ENCODE measurements around the gene ATP1A4. TPM values are rescaled to one million over a fixed set of nuclear protein-coding genes. Genes with fewer than 3 reads are reported as not detected.

The ATP1A4 gene
- total RNA-seq, 1 donor: under 0.01 TPM

DNA sequence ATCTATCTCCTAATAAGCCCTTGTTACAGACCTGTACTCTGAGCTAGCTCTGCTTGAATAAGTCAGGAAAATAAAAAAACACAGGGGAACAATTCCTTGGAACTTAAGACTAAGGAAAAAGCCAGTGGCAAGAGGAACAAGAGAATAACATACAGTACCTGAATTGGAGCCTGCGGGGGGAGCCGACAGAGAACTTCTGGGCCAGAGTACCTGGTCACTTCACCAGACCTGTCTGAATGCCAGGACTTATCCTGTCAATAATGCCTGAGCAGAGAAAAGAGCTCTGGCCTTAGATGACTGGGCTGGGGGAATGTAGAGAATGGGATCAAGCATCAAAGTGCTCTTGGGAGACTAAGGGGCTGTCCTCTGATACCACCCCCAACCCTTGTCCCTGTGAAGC lies 68.9 kb downstream of the ATP1A4 start:
- DNase-seq (ENCODE audit: low read depth in 2 of 3, low spot score in 2 of 3): no peak

DNA sequence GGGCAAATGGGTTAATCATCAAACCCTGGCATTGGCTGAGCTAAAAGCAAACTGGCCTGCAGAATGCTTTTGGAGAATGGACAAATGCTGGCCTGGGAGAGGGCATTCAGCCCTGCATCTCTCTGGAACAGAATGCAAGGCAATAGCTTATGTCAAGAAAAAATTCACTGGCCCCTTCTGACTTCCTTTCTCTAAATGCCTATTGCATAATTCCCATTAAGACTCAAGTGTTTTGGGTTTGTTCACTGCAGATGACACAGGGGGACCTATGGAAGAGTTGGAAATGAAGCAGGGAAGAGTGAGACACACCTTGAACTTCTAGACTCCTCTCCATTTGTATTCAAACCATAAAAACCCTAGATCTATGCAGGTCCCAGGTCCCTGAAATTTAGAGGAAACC lies 69.7 kb downstream of the ATP1A4 start:
- DNase-seq (ENCODE audit: low read depth in 2 of 3, low spot score in 2 of 3): no peak

DNA sequence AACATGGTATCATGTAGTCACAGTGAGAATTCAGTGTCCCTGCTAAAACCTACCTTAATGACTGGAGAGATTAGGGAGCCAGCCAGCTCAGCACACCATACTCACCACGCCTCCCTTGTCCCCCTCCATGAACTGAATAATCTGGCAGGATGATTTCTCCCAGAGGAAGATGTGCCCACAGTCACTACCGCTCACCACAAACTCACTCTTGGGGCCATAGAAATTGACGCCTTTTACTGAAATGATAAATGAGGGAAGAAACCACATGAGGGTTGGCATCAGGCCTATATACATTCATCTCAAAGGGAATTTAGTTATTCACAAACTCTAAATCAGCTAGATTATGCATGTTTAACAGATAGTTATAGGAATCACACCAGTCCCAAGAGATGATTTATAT lies 71.1 kb downstream of the ATP1A4 start:
- no peak for DNase-seq (ENCODE audit: low read depth in 2 of 3, low spot score in 2 of 3)

GRCh38 chr1:160224606-160225005 lies 73.2 kb downstream of the ATP1A4 start:
- no peak for DNase-seq (ENCODE audit: low read depth in 2 of 3, low spot score in 2 of 3)

DNA sequence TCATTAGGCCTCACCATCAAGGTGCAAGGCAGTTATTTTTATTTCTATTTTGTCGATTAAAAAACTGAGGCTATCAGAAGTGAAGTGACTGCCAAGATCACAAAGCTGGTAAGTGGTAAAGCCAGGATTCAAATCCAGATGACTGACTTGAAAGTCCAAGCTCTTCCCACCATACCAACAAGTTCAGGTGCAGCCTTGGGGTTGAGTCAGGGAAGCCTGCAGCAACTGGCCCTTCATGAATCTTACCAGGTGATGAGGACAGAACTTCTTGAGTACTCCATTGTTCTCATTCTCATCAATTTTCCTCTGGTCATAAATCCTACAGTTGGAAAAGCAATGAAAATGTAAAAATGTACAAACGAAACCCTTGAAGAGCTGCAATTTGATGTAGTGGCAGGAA lies 73.9 kb downstream of the ATP1A4 start:
- no peak for DNase-seq (ENCODE audit: low read depth in 2 of 3, low spot score in 2 of 3)

DNA sequence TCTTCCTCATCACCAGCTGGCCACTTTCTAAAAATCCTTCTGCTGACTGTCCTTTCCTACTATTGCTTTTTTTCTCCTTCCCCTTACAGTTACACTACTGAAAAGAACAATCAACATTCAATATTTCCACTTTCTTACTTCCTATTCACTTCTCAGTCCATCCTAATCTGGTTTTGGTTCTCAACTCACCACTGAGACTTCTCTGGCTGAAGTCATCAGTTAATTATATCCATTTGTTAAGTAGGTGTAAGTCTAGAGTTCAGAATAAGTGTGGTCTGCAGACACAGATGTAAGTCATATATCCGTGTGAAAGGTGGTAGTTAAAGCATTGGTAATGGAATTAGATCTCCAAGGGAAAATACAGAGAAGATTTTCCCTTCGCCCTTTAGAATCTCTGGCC lies 75.2 kb downstream of the ATP1A4 start:
- DNase-seq (ENCODE audit: low read depth in 2 of 3, low spot score in 2 of 3): no peak

GRCh38 chr1:160227034-160227433 lies 75.6 kb downstream of the ATP1A4 start:
- no peak for DNase-seq (ENCODE audit: low read depth in 2 of 3, low spot score in 2 of 3)

- no peak for DNase-seq (ENCODE audit: low read depth in 2 of 3, low spot score in 2 of 3)
Observed at GRCh38 chr1:160227561-160227960, 76.2 kb downstream of the ATP1A4 start.

DNA sequence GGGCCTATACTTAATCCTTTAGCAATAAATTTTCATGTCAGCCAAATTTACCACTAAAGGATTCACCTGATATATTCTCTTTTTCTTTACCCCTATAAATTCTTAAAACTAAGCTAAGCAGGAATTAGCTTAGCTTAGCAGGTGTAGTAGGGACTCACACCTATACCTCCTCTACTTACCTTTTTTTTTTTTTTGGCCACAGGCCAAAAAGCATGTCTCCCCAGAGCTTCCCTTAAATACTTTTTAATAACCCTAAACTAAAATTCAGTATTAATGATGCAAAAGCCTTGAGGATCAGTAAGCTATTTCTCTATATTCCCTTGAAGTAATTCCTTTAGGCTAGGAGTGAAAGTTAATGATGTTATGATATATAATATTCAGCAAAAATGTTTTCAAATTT lies 77.0 kb downstream of the ATP1A4 start:
- DNase-seq (ENCODE audit: low read depth in 2 of 3, low spot score in 2 of 3): no peak

GRCh38 chr1:160232911-160233310 lies 81.5 kb downstream of the ATP1A4 start:
- peak in 1 of 3 donors; percentile 52 for DNase-seq (ENCODE audit: low read depth in 2 of 3, low spot score in 2 of 3)

Other genes starting within 250 kb of the ATP1A4 start
- gene TAGLN2, start 226.1 kb upstream of the ATP1A4 start, total RNA-seq: 935 TPM
- gene IGSF9, start 206.0 kb upstream of the ATP1A4 start, total RNA-seq: 0.54 TPM
- under 0.01 TPM for gene SLAMF9, start 197.4 kb upstream of the ATP1A4 start, total RNA-seq
- gene PIGM, start 119.6 kb upstream of the ATP1A4 start, total RNA-seq: 6.5 TPM
- gene KCNJ10, start 81.4 kb upstream of the ATP1A4 start, total RNA-seq: under 0.01 TPM
- gene KCNJ9, start 70.1 kb upstream of the ATP1A4 start, total RNA-seq: not detected
- gene IGSF8, start 53.0 kb upstream of the ATP1A4 start, total RNA-seq: 52.0 TPM
- gene ATP1A2, start 35.8 kb upstream of the ATP1A4 start, total RNA-seq: not detected
- gene CASQ1, start 39.0 kb downstream of the ATP1A4 start, total RNA-seq: not detected
- gene PEA15, start 53.8 kb downstream of the ATP1A4 start, total RNA-seq: 23.7 TPM
- 98.8 TPM for gene DCAF8, start 110.9 kb downstream of the ATP1A4 start, total RNA-seq
- 16.4 TPM for gene PEX19, start 133.5 kb downstream of the ATP1A4 start, total RNA-seq
- 93.2 TPM for gene COPA, start 191.6 kb downstream of the ATP1A4 start, total RNA-seq
- gene NCSTN, start 191.8 kb downstream of the ATP1A4 start, total RNA-seq: 77.3 TPM
- gene NHLH1, start 215.5 kb downstream of the ATP1A4 start, total RNA-seq: not detected
- gene VANGL2, start 249.0 kb downstream of the ATP1A4 start, total RNA-seq: 3.8 TPM

All from hematopoietic multipotent progenitor cell (in vitro differentiated cells).